GM19452 (cell line): ENCODE measurements around the gene FPR3.
"Not testable (repeated sequence)": the region's sequence is repeated elsewhere in the genome, so short reads cannot be mapped to it uniquely, and the experiment has no call there.

Experiments used
- ATAC-seq: cut with Tn5 transposase; IDR thresholded peaks from one replicate; pipeline ENCODE4 v1.9.1; 2021; ENCODE audit not compliant: unreplicated experiment

FPR3 gene

DNA sequence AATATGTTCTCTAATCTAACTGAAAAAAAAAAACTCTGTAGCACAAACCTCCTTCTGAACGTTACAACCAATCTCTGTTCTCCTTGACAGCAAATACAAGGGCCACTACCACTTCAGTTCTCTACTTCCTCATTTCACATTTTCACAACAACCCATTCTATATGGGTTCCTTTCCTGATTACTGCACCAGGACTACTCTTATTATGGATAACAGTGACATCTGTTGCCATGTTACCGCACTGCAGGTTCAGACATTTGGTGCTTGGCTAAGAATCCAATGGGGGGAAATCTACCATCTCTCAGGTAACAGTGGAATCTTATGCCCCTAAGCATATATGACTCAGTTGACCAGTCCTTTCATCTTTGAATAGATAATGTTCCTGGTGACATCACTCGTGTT, 11.6 kb upstream of the FPR3 start:
- no peak for ATAC-seq

DNA sequence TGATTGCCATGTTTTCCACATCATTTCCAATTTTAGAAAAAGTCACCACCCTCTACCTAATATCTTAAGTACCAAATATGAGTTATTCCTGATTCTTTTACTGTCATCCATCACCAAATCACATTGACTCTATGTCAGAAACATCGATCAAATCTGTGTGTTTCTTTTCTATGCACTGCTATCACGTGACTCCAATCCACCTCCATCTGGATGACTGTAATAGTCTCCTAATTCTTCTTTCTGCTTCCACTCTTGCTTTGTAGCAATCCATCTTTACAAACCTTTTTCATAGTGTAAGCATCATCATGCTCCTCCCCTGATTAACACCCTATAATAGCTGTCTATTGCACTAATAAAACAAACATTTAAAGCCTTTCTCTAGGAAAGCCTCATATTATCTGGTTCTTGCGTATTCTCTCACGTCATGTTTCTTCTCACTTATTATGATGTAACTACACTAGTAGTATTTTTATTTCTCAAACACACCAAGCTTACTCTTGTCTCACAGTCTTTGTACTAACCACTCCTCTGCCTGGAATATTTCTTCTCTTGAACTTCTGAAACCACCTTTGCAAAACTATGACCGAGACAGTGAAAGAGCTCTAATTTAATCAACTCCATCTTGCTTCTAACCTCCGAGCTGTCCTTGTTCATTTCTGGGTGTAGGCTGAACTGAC, 10.7 kb upstream of the FPR3 start:
- ATAC-seq = no peak

DNA sequence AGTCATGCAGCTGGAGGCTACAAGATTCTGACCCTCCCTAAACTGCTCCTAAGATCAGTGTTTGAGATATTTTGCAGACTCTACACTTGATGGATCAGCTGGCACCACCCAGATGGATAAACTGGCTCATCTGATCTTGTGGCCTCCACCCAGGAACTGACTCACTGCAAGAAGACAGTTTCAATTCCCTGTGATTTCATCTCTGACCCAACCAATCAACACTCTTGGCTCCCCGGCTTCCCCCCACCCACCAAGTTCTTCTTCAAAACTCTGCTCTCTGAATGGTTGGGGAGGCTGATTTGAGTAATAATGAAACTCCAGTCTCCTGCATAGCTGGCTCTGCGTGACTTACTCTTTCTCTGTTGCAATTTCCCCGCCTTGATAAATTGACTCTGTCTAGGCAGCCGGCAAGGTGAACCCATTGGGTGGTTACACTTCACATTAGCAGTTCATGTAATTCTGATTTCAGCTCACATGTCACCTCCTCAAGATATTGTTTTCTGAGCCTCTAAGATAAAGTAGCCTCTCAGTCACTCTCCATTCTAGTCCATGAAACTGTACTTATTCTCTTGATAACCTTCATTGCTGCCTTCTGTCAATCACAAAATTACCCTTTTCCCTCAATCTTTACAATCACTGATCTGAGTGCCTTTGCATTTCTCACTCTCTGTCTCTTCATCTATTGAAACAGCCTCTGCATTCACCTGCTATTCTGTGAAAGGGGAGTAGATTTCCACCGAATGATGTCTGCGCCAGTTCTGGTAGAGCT, 9.9 kb upstream of the FPR3 start:
- no peak for ATAC-seq

DNA sequence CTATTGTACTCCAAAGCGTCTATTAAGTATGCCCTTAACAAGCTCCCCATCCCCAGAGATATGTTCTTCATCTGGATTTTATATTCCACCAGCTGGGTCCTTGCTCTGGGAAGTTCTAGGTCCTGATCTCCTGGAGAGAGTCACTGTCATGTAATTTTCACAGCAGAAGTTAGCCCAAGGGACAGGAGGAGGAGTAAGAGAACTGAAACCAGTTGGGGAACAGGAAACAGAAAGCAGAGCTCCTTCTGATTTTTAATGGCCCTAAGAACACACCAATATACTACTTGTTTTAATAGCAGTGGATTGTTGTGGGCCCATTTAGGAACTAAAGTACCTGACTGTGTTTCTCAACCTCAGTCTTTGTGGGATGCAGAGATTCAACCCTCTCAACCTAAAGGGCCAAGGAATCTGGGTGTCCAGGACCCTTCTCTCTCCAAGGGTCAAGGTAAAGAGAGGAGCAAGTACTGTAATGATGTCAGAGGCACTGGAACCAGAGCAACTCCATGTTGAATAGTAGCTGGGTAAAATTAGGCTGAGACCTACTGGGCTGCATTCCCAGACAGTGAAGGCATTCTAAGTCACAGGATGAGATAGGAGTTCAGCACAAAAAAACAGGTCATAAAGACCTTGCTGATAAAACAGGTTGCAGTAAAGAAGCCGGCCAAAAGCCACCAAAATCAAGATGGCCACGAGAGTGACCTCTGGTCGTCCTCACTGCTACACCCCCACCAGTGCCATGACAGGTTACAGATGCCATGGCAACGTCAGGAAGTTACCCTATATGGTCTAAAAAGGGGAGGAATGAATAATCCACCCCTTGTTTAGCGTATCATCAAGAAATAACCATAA, 8.1 kb upstream of the FPR3 start:
- no peak for ATAC-seq

DNA sequence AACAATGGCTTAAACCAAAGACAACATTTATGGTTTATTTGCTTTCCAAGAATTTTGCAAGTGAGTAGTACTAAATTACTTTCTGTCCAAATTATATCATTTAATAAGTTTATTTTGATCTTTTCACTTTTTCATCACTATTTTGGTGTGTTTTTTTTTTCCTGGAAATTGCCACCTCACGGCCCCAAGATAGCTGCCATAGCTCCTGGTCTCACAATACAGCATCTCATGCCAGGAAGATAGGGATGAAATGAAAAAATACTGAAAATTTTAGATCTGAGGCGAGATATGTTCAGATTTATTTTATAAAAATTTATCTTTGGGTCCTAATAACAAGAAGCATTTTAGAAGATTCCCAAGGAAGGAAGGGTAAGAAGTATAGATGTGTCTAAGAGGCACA, 6.9 kb upstream of the FPR3 start:
- ATAC-seq = no peak

DNA sequence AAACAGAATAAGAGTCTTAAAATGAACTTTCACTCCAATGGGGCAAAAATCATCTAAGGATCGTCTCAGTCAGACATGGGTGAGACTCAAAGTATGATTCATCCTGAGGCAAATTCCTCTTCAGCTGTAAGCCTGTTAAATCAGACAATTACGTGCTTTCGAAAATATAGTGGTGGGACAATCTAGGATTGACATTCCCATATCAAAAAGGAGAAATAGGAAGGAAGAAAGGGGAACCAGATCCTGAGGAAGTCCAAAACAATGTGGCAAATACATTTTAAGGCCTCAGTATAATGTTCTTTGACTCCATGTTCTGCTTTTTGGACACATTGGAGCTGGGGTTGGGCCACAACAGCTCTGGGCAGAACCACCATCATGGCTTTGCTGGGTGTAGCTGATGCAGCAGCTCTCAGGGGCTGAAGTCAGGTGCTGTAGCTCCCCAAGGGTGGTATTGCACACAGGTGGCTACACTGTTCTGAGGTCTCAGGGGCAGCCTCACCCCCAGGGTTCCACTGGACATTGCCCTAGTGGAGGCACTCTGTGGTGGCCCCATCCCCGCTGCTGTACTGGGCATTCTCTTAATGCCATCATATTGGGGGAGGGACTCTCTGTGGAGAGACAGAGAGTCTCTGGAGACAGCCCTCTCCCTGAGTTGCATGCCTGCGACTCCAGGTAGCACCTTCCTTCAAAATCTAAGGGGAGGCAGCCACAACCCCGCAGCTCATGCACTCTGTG, 5.7 kb upstream of the FPR3 start:
- ATAC-seq = no peak

DNA sequence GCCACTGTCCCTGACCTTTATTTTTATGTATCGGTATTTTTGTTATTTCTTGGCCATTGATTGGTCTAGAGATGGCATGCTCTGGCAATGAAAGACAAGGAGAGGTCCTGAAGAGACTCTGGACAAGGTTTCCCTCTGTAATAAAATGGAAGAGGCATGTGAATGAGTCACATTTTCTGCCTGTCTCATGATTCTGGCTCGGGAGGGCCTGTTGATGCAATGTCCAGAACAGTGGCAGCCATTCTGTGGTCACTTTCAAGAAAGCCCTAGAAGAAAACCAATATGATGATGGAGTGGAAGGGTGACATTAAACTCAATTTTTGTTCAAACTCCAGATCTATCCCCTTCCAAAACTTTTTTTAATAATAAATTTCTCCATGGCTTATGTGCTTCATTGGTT, 2.0 kb upstream of the FPR3 start:
- no peak for ATAC-seq

DNA sequence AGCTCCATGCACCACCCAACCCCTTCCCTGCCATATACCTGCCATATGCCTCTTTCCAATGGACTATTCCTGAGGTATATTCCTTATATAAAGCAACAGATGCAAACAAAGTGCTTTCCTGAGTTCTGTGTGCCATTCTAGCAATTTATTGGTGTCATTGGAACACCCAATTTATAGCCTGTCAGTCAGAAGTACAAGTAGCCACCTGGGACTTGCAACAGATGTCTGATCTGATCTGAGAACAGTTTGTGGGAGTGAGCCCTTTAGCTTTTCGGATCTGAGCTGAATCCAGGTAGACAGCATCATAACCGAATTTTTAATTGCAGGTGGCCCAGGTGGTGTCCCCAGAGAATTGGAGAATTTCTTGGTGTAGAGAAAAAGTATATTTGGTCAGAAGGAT, 963 bp upstream of the FPR3 start:
- ATAC-seq = no peak

DNA sequence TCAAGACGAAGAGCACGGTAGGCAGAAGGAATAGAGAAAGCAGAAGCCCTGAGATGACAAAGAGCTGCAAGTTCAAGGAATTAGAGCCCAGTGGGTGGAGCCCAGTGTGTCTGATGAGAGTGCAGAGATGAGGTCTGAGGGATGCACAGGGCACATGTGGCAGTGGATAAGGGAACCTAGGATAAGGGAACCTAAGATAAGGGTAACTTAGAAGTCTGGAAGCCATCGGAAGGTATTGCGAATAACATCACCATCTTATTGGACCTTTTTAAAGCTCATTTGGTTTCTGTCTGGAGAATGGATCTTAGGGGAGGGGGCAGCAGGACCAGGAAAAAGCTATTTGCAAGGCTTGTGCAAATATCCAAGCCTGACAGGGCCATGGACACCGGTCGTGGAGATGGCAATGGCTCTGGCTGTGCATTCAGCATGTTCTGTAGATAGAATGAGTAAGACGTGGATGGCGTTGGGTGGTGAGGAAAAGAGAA, 1.3 kb downstream of the FPR3 start:
- ATAC-seq = no peak

DNA sequence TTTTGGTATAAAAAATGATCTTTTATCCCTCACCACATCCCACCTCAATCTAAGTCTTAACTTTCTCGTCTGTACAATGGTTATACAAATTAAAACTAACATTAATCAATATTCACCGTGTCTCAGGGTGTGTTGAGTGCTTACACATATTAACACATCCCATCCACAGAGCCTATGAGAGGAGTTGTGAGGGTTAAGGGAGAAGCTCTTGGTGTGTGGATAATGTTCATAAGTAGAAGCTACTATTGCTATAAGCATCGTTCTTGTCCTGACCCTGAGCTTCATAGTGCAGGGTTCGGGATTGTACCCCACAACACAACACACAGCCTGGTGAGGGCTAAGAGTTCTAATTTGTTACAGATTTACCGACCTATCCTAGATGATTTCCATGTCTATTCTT, 2.5 kb downstream of the FPR3 start:
- no peak for ATAC-seq

DNA sequence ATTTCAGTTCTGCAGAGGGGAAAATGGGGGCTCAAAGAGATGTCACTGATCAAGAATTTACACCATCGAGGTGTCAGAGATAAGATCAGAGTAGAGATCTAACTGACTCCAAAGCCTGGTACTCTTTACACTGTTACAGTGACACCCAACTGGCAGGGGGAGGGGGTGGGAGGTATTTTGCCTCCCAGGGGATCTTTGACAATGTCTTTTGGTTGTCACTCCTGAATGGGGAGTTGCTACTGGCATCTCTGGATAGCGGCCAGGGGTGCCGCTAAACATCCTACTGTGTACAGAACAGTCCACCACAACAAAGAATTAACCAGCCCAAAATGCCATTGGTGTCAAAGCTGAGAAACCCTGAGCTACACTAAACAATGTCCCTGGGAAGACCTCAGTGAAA, 3.1 kb downstream of the FPR3 start:
- no peak for ATAC-seq

DNA sequence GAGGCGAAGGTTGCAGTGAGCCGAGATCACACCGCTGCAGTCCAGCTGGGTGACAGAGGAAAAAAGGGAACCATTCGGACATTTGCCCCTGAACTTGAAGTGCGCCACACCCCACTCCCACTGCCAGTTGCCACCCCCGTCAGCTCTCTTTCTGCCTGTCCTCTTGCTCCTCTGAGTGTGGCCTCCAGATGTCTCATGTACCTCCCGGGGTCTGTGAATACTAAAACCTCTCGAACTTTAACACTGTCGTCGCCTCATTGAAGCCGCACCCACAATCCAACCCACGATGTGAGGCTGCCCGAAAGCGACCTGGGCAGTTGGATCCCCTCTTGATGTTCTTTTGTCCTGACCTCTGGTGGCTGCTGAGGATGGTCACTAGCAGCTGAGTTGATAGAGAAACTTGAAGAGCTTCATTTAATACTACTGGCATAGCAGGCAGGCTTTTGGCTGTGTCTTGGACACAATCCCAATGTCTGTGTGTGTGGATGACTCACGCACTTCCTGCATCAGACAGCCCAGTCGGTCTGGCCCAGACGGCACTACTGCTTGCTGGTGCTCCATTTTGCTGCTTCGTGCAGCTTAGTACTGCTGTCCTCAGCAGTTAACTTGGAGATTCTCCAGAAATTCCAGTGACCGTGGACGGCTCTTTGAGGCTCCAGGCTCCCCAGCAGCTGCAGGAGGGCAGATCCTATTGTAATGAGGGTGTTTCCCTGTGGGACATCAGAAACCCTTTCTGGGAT, 4.2 kb downstream of the FPR3 start:
- ATAC-seq = no peak

DNA sequence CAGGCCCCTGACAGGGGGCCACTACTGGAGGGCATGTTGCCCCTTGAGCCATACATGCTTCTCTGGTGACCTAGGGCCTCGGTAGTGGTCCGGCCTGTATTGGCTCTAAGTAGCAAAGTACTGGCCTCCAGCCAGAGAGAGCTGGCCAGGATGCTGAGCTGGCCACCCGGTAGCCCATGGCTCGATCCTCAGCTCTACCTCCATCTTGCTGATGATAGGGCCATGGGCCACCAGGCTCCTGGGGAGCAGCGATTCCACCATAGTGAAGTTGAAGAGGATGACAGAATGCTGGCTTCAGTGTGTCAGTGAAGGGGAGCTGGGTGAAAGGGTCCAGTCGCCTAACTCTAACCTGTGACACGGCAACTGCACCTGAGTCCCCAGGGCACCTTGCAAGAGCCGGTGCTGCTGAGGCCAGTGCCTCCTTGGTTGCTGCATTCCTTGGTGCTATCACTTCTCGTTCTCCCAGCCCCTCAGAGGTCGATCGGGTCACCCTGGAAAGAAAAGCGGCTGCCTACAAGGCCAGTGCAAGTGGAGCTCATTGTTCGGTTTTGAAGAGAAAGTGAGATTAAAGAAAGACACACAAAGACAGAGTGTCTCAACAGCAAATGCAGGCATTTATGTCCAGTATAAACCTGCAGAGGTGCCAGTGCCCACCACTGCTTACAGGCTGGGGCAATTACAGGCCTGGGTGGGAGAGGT, 5.0 kb downstream of the FPR3 start:
- ATAC-seq = no peak

DNA sequence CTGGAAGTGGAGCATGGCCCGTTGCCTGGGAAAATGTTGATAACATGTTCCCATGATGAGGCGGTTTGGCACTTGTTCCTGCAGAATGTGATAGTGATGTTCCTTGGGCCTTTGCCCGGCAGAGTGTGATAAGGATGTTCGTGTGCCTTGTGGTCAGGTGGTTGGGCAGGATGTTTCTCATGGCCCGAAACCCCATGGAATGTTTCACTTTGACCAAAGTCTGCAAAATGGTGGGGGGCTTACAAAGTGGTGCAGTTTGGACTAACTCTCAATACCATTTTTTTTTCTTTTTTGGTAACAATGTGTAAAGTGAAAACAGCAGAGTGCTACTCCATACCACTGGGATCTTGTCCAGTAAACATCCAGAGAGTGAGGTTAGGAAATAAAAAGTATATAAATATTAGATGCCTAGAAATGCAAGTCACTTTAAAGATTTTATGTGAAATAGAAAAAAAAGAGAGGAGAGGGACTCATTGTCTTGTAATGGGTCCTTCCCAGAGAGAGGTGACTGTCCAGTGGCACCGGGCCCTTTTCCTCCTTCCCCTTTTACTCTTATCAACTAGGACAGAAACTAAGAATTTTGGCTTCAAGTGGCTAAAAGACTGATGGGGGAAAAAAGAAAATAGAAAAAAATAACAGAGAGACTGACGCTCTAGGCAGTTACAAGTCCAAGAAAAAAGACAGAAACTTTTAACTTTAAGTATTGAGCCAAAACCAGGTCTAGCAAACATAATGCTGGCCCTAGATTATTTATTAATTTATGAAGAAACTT, 5.7 kb downstream of the FPR3 start:
- no peak for ATAC-seq

DNA sequence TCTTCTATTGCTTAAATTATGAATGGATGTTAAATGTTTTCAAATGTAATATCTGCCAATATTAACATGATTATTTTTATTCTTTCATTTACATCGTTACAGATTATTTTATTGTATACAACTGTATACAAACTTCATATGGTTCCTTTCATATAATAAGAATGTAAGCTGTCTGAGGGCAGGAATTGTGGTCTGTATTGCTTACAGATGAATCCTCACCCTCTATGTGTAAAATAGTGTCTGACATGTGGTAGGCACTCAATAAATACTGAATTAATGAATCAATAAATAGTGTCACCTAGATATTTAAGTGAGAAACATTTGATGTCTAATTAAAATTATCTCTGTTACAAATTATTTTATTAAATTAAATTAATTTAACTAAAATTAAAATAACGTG, 7.8 kb downstream of the FPR3 start:
- no peak for ATAC-seq

DNA sequence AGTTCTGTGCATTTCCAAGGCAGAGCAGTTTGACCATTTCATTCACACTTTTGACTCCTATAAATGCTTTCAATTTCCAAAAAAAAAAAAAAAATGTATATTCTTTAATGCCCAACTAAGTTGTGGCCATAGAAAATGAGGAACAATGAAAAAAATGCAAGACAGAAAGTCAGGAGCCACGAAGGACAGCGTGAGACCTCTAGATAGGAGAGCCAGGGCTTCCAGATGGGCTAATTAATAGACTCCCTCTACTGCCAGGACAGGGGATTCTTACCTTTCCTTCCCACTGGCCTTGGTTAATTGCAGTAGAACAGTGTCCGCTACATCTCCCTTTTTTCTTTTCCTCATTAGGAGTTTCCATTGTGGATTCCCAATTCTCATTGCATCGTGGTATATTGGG, 8.6 kb downstream of the FPR3 start:
- no peak for ATAC-seq

DNA sequence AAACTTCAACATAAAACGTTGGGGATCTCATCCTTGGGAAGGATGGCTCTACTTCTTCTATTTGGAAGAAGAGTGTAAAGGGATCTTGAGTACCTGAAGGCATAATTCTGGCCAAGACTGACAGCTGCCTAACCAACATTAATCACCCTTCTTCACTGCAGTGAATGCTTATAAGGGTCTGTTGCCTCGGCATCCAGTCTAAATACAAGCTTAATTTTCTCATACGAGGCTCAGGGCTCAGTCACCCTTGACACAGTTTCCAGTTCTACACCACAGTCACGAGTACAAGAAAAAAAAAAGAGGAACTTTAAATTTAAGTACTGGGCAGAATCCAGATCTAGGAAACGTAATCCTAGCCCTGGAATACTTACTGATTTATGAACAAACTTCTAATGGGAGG, 9.0 kb downstream of the FPR3 start:
- ATAC-seq = no peak

DNA sequence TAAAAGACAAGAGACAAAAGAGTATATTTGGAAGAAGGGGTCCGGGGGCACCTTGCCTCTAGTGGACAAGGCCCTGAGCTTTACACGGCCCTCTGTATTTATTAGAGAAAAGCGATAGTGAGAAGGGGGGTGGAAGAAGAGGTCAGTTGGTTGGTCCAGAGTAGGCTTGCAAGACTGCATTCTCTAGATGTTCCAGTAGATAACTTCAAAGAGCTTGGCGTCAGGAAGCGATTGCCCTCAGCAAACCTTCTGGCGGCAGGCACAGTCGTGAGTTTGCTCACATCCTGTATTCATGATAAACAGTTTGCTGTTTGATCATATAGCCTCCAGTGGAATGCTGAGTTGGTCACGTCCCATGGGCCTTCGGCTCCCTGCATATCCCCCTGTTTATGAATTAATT, 9.8 kb downstream of the FPR3 start:
- not testable (repeated sequence) for ATAC-seq

DNA sequence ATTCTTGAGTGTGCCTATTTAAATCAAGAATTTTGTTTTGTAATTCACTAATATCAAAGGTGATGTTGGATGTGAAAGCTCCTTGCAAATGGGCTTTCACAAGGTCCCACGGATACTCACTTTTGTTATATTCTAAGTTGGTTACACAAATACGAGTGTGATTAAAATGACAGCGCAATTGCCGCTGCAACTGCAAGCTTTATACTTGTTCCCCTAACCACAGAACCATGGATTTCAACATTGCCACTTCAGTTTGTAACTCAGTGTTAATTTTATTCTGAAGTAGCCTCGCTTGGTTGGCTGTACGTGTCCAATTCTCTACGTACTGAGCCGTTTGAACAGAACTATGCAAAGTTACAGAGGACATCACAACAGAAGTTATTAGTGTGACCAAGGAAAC, 10.4 kb downstream of the FPR3 start:
- not testable (repeated sequence) for ATAC-seq
